Mesendoderm (in vitro differentiated cells): ENCODE measurements around the gene LDLRAD4.

ENCODE experiments used
- DNase-seq: peaks from one replicate; pipeline ENCODE4 v3.0.0; 2013
- H2AK5ac ChIP-seq: 2 replicates; pipeline ENCODE4 v1.6.1; 2013; ENCODE audit warnings: low read length, inconsistent platforms
- H2BK120ac ChIP-seq: 2 replicates; pipeline ENCODE4 v1.6.1; 2013; ENCODE audit warnings: low read depth, mild to moderate bottlenecking, low read length, moderate library complexity, mixed read lengths
- H2BK15ac ChIP-seq: replicated peaks from 2 replicates; pipeline ENCODE4 v1.6.1; 2013; ENCODE audit warnings: low read depth, mild to moderate bottlenecking, moderate library complexity
- H2BK5ac ChIP-seq: 2 replicates; pipeline ENCODE4 v1.6.1; 2013; ENCODE audit warnings: low read length, inconsistent platforms
- H3K18ac ChIP-seq: 2 replicates; pipeline ENCODE4 v1.6.1; 2013; ENCODE audit warnings: mild to moderate bottlenecking, low read length, mixed read lengths
- H3K23ac ChIP-seq: one replicate; pipeline ENCODE4 v1.6.1; 2013; ENCODE audit warnings: low read length
- H3K27ac ChIP-seq: 2 replicates; pipeline ENCODE4 v1.5.1; 2013; ENCODE audit warnings: low read depth, mild to moderate bottlenecking, inconsistent platforms, low read length, moderate library complexity
- H3K27me3 ChIP-seq: 2 replicates; pipeline ENCODE4 v1.6.1; 2013; ENCODE audit warnings: low read length, control low read depth, mild to moderate bottlenecking, inconsistent platforms; ENCODE audit not compliant: insufficient read depth, poor library complexity
- H3K36me3 ChIP-seq: 2 replicates; pipeline ENCODE4 v1.6.1; 2013; ENCODE audit warnings: low read length, inconsistent platforms; ENCODE audit not compliant: control insufficient read depth, insufficient read depth
- H3K4ac ChIP-seq: one replicate; pipeline ENCODE4 v1.6.1; 2013; ENCODE audit warnings: low read depth, mild to moderate bottlenecking, low read length, moderate library complexity
- H3K4me1 ChIP-seq: 2 replicates; pipeline ENCODE4 v1.6.1; 2013; ENCODE audit warnings: low read depth, low read length, inconsistent platforms; ENCODE audit not compliant: control insufficient read depth
- H3K4me2 ChIP-seq: 2 replicates; pipeline ENCODE4 v1.6.1; 2013; ENCODE audit warnings: low read length
- H3K4me3 ChIP-seq: 2 replicates; pipeline ENCODE4 v1.5.1; 2013; ENCODE audit warnings: mild to moderate bottlenecking, low read length
- H3K56ac ChIP-seq: one replicate; pipeline ENCODE4 v1.6.1; 2013; ENCODE audit warnings: low read length
- H3K79me1 ChIP-seq: 2 replicates; pipeline ENCODE4 v1.6.1; 2013; ENCODE audit warnings: low read length, inconsistent platforms
- H3K79me2 ChIP-seq: 2 replicates; pipeline ENCODE4 v1.6.1; 2013; ENCODE audit warnings: mild to moderate bottlenecking, low read length; ENCODE audit not compliant: control insufficient read depth, insufficient read depth
- H3K9ac ChIP-seq: 2 replicates; pipeline ENCODE4 v1.6.1; 2013; ENCODE audit warnings: low read length, inconsistent platforms
- H4K5ac ChIP-seq: one replicate; pipeline ENCODE4 v1.6.1; 2013; ENCODE audit warnings: low read length
- H4K8ac ChIP-seq: one replicate; pipeline ENCODE4 v1.6.1; 2013; ENCODE audit warnings: low read depth, mild to moderate bottlenecking, control low read depth, low read length, moderate library complexity
- WGBS: extraction: QIAGEN DNeasy Blood & Tissue Kit; methylation state at CpG from one replicate; pipeline ENCODE4 v1.1.7; 2013; ENCODE audit warnings: low lambda C conversion rate, missing lambda C conversion rate; ENCODE audit not compliant: insufficient coverage; ENCODE audit errors: extremely low coverage; 5-methylcytosine and 5-hydroxymethylcytosine counted together

The LDLRAD4 gene

DNA sequence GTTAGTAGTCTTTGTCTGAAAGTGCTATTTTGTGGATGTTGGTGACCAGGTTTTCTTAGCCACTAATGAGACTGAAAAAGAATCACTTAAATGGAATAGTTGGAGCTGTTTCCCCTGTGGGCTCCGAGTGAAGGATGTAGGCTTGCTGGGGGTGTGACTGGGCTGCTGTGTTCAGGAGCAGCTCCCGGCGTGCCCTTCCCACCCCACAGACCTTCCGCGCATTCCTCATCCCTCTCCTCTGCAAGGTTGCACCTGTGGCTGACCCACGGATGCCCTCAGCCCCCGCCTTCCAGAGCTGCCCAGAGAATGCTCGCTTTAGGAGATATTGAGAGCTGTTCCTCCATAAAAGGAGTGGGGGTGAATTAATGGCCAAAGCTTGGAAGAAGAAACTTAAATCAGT, 174.3 kb downstream of the LDLRAD4 start:
- Histone ChIP-seq H2BK15ac (no peak overlapping the region), H3K9ac (no peak overlapping the region), H4K5ac (no peak overlapping the region), H3K23ac (no peak overlapping the region), H3K79me1 (no peaks in the 10 kb centered on the region), H2BK120ac (no peak overlapping the region), H3K18ac (no peak overlapping the region), H4K8ac (no peak overlapping the region), H3K27ac (no peak overlapping the region), H2BK5ac (no peak overlapping the region), H2AK5ac (no peak overlapping the region), H3K4me1 (no peaks in the 10 kb centered on the region), H3K79me2 (no peaks in the 10 kb centered on the region), H3K27me3 (no peaks in the 10 kb centered on the region), H3K4me3 (no peak overlapping the region), H3K4ac (no peak overlapping the region), H3K56ac (no peak overlapping the region), H3K36me3 (no peaks in the 10 kb centered on the region), H3K4me2 (no peak overlapping the region)
- DNase-seq: no peak
- no CpG with 5 or more reads among the region's 8 CpGs for WGBS

DNA sequence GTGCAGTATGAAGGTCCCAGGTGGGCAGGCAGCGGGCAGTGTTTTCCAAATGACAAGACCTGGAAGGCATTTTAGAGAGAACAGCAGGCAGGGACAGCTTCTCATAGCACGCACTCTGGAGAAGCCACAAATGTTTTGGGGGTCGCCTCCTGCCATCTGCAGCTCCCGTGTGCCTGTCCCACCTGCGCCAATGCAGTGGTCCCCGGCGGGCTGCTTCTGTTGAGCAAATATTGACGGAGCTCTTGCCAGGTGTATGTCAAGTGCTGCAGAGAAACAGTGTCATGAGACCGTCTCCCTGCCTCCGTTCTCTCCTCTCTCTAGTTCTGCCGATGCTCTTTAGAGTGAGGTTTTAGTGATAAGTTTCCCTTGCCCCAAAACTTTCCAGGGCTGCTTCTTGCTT, 174.8 kb downstream of the LDLRAD4 start:
- H3K18ac ChIP-seq: no peak overlapping the region

DNA sequence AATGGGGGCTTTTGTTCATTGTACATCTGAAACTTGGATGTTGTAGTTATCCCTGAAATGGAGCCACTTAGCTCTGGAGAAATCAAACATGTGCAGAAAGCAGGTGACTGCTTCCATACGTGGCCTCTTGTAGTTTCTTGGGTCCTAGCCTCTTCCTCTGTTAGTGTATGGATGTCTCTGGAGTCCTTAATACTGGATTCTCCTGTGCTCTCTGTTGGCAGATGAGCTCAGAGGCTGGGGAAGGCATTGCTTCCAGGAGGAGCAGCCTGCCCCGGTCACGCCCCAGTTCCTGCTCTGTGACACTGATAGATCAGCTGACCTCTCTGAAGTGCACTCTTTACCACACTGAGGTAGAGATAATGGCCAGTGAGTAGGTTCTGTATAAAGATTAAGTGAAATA, 176.2 kb downstream of the LDLRAD4 start:
- H3K56ac ChIP-seq: no peak overlapping the region
- H3K27ac ChIP-seq: no peak overlapping the region
- no peaks in the 10 kb centered on the region for H3K79me1 ChIP-seq
- H2AK5ac ChIP-seq: no peak overlapping the region
- no CpG with 5 or more reads among the region's 3 CpGs for WGBS
- H3K79me2 ChIP-seq: no peaks in the 10 kb centered on the region
- H4K5ac ChIP-seq: no peak overlapping the region
- no peak overlapping the region for H2BK5ac ChIP-seq
- no peak overlapping the region for H3K4me3 ChIP-seq
- H3K4me1 ChIP-seq: no peaks in the 10 kb centered on the region
- H3K9ac ChIP-seq: no peak overlapping the region
- H3K27me3 ChIP-seq: no peaks in the 10 kb centered on the region
- no peak overlapping the region for H3K4me2 ChIP-seq
- no peak for DNase-seq
- no peak overlapping the region for H3K23ac ChIP-seq
- no peak overlapping the region for H2BK120ac ChIP-seq
- H3K36me3 ChIP-seq: no peaks in the 10 kb centered on the region
- H4K8ac ChIP-seq: no peak overlapping the region
- H3K18ac ChIP-seq: no peak overlapping the region
- H3K4ac ChIP-seq: no peak overlapping the region
- no peak overlapping the region for H2BK15ac ChIP-seq

More for the DNA sequence above, 174.8 kb downstream of the LDLRAD4 start:
- no peak overlapping the region for H4K8ac ChIP-seq
- no peaks in the 10 kb centered on the region for H3K4me1 ChIP-seq
- no peak overlapping the region for H3K56ac ChIP-seq
- no peaks in the 10 kb centered on the region for H3K79me1 ChIP-seq
- H3K4me3 ChIP-seq: no peak overlapping the region
- no peak overlapping the region for H2BK5ac ChIP-seq
- H3K4me2 ChIP-seq: no peak overlapping the region
- H4K5ac ChIP-seq: no peak overlapping the region
- no peak overlapping the region for H3K9ac ChIP-seq
- no peak overlapping the region for H3K4ac ChIP-seq
- no peak overlapping the region for H3K23ac ChIP-seq
- H3K27me3 ChIP-seq: no peaks in the 10 kb centered on the region
- H3K79me2 ChIP-seq: no peaks in the 10 kb centered on the region
- H2AK5ac ChIP-seq: no peak overlapping the region
- H3K27ac ChIP-seq: no peak overlapping the region
- WGBS: no CpG with 5 or more reads among the region's 11 CpGs
- no peak overlapping the region for H2BK120ac ChIP-seq
- no peaks in the 10 kb centered on the region for H3K36me3 ChIP-seq
- DNase-seq: no peak
- H2BK15ac ChIP-seq: no peak overlapping the region

DNA sequence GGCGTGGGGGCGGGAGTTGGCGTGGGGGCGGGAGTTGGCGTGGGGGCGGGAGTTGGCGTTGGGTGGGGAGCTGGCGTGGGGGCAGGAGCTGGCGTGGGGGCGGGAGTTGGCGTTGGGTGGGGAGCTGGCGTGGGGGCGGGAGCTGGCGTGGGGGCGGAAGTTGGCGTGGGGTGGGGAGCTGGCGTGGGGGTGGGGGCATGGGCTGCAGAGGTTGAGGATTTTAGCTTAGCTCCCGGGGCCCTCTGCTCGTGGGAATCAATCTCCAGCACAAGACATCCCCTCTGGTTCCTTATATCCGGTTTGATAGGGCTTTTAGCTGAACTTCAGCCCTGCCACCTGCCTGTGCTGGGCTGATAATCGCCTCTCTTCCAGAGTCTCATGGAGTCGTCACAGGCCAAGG, 177.0 kb downstream of the LDLRAD4 start:
- Histone ChIP-seq H3K27ac (no peak overlapping the region), H3K79me1 (no peaks in the 10 kb centered on the region), H3K4me1 (no peaks in the 10 kb centered on the region), H3K4ac (no peak overlapping the region), H2BK15ac (no peak overlapping the region), H4K5ac (no peak overlapping the region), H4K8ac (no peak overlapping the region), H3K79me2 (no peaks in the 10 kb centered on the region), H3K18ac (no peak overlapping the region), H3K23ac (no peak overlapping the region), H2AK5ac (no peak overlapping the region), H3K4me3 (no peak overlapping the region), H3K36me3 (no peaks in the 10 kb centered on the region), H3K4me2 (no peak overlapping the region), H3K9ac (no peak overlapping the region), H3K56ac (no peak overlapping the region), H2BK120ac (no peak overlapping the region), H3K27me3 (no peaks in the 10 kb centered on the region), H2BK5ac (no peak overlapping the region)
- no CpG with 5 or more reads among the region's 22 CpGs for WGBS
- DNase-seq: no peak

DNA sequence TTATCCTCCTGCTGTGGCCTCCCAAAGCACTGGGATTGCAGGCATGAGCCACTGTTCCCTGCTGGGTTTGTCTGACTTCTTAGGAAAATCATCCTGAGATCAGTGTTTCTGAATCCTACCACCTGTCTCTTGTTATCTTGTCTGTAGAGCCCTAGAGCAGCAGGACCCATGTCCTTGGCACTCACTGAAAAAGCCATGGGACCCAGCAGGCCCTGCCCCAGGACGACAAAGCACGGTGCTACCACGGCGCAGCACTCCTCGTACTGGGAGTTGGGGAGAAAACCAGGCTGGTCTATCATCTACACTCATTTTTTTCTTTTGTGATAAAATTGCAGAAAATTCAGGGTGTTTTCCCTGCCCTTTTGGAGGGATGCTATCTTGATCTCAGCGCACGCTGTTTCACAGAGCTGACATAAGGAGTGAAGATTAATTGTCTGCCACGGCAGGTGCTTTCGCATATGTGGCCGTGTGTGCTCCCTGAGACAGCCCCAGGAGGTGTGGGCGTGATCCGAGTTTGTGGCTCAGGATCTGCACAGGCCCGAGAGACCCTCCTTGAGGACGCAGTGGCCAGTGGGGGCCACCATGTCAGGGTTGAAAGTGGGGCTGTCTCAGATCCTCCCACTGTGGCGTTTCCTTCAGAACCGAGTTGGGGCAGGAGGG, 179.1 kb downstream of the LDLRAD4 start:
- H3K9ac ChIP-seq: no peak overlapping the region
- no peak overlapping the region for H2BK120ac ChIP-seq
- DNase-seq: no peak
- H2AK5ac ChIP-seq: no peak overlapping the region
- no peak overlapping the region for H3K4ac ChIP-seq
- no peak overlapping the region for H3K27ac ChIP-seq
- H3K4me3 ChIP-seq: no peak overlapping the region
- no peaks in the 10 kb centered on the region for H3K79me2 ChIP-seq
- H3K79me1 ChIP-seq: no peaks in the 10 kb centered on the region
- no peaks in the 10 kb centered on the region for H3K36me3 ChIP-seq
- no CpG with 5 or more reads among the region's 16 CpGs for WGBS
- no peaks in the 10 kb centered on the region for H3K4me1 ChIP-seq
- H2BK15ac ChIP-seq: no peak overlapping the region
- H3K18ac ChIP-seq: no peak overlapping the region
- H3K56ac ChIP-seq: no peak overlapping the region
- no peaks in the 10 kb centered on the region for H3K27me3 ChIP-seq
- H3K4me2 ChIP-seq: no peak overlapping the region
- no peak overlapping the region for H3K23ac ChIP-seq
- H4K8ac ChIP-seq: no peak overlapping the region
- H4K5ac ChIP-seq: no peak overlapping the region
- H2BK5ac ChIP-seq: no peak overlapping the region

DNA sequence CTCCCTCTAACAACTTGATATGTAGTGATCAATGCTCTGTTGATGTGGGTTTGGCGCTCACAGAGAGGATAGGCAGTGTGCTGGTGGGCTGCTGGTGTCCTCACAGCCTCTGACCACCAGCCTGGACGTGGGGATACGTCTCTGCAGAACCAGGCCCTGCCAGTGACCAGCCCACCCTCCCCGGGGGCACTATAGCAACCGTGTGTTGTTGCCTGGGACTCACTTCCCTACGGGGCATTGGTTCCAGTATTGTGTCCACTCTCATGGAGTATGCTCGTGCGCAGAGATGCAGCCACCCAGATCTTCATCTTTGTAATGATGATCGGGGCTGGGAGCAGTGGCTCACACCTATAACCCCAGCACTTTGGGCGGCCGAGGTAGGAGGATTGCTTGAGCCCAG, 180.1 kb downstream of the LDLRAD4 start:
- Histone ChIP-seq H3K4me1 (no peaks in the 10 kb centered on the region), H3K27me3 (no peaks in the 10 kb centered on the region), H3K79me2 (no peaks in the 10 kb centered on the region), H3K18ac (no peak overlapping the region), H4K8ac (no peak overlapping the region), H3K27ac (no peak overlapping the region), H3K4me3 (no peak overlapping the region), H3K4me2 (no peak overlapping the region), H4K5ac (no peak overlapping the region), H3K56ac (no peak overlapping the region), H3K36me3 (no peaks in the 10 kb centered on the region), H2BK15ac (no peak overlapping the region), H3K4ac (no peak overlapping the region), H2AK5ac (no peak overlapping the region), H3K9ac (no peak overlapping the region), H3K23ac (no peak overlapping the region), H2BK5ac (no peak overlapping the region), H3K79me1 (no peaks in the 10 kb centered on the region), H2BK120ac (no peak overlapping the region)
- WGBS: no CpG with 5 or more reads among the region's 11 CpGs
- no peak for DNase-seq
